Upper lobe of left lung (tissue), 4 donors: ENCODE data around the gene ZC3H15.

Experiments used
- CTCF ChIP-seq, 6 experiments: fragments of 450-650 bp in 4 of 6; fragments of 200-600 bp in 2 of 6; sonication (generic) in 2 of 6; IDR thresholded peaks; one replicate each; pipeline ENCODE4 v1.5.1; 2016 to 2019; ENCODE audit warnings: antibody characterized with exemption in 6 of 6
- POLR2A ChIP-seq, 4 donors: fragments of 450-650 bp; IDR thresholded peaks; one replicate each; pipeline ENCODE4 v1.5.1; 2016 to 2017; ENCODE audit warnings: antibody characterized with exemption in 4 of 4, mild to moderate bottlenecking in 2 of 4
- POLR2AphosphoS5 ChIP-seq, 2 donors: sonication (generic); formaldehyde crosslinking; IDR thresholded peaks; one replicate each; pipeline ENCODE4 v1.5.1; 2017; ENCODE audit warnings: antibody characterized with exemption in 2 of 2

- no peak for TF ChIP-seq POLR2A (IDR thresholded peaks at IDR 0.05)
- no peak for TF ChIP-seq CTCF (IDR thresholded peaks at IDR 0.05)
- TF ChIP-seq POLR2AphosphoS5 (IDR thresholded peaks at IDR 0.05), result no peak
Measured at GRCh38 chr2:186467421-186467820, 18.6 kb upstream of the ZC3H15 start.
